Measurements from ENCODE around the gene UTP11. TPM values are rescaled to one million over a fixed set of nuclear protein-coding genes. Genes with fewer than 3 reads are reported as not detected.

UTP11 gene
- total and polyA plus RNA-seq, 2 experiments from 2014 or later, result 37.1 to 51.0 TPM

GRCh38 chr1:38046333-38046883, 33.9 kb downstream of the UTP11 start, which contains the start of gene POU3F1:
Gene POU3F1, minus strand, starts transcription at chr1:38046793. Its CDS starts 50 bp downstream, at chr1:38046743.
- in situ Hi-C loops (cut with MboI), result no loop called here
- peaks cover 48% of the 10 kb centered on the region for H3K27me3 ChIP-seq (replicated peaks; ENCODE audit: insufficient read depth)
- WGBS, 2 experiments (ENCODE audit: low coverage in 1 of 2, low lambda C conversion rate in 2 of 2, missing lambda C conversion rate in 2 of 2), result 1 to 2% methylated on average over 35 to 44 of the region's 92 CpGs

GRCh38 chr1:38046884-38047602, 34.5 kb downstream of the UTP11 start:
- Histone ChIP-seq H3K4me3 (peak overlapping the region; percentile 73), H3K4me1 (ENCODE audit: insufficient read depth) (no peaks in the 10 kb centered on the region), H4K20me1 (ENCODE audit: insufficient read depth) (no peaks in the 10 kb centered on the region), H3K27ac (no peak overlapping the region), H3F3A (ENCODE audit: insufficient read depth) (no peaks in the 10 kb centered on the region), H3K9me2 (ENCODE audit: insufficient read depth) (no peaks in the 10 kb centered on the region), H3K9ac (no peak overlapping the region), H3K9me3 (ENCODE audit: low read depth) (no peaks in the 10 kb centered on the region), H3K36me3 (ENCODE audit: low read depth) (no peaks in the 10 kb centered on the region), H2AFZ (peak overlapping the region; percentile 78), H3K79me2 (ENCODE audit: insufficient read depth) (no peaks in the 10 kb centered on the region), H3K4me2 (ENCODE audit: unreplicated experiment) (peak overlapping the region; percentile 72), H3K27me3 (replicated peaks; ENCODE audit: insufficient read depth) (peaks cover 43% of the 10 kb centered on the region)
- DNase-seq, result peak; percentile 80
- in situ Hi-C loops (cut with MboI), result no loop called here
- WGBS, 2 experiments (ENCODE audit: low coverage in 1 of 2, low lambda C conversion rate in 2 of 2, missing lambda C conversion rate in 2 of 2), result 0 to 2% methylated on average over 46 to 81 of the region's 99 CpGs
- TF ChIP-seq EZH2 (IDR thresholded peaks at IDR 0.05; ENCODE audit: insufficient read depth, poor library complexity, severe bottlenecking), result no peak
- no peak for TF ChIP-seq EZH2phosphoT487 (IDR thresholded peaks at IDR 0.05; ENCODE audit: insufficient read depth, low read depth)

More at GRCh38 chr1:38046333-38046883, 33.9 kb downstream of the UTP11 start, which contains the start of gene POU3F1:
- Histone ChIP-seq H3K79me2 (ENCODE audit: insufficient read depth) (no peaks in the 10 kb centered on the region), H3K9me3 (ENCODE audit: low read depth) (no peaks in the 10 kb centered on the region), H3K4me2 (ENCODE audit: unreplicated experiment) (peak within 1 kb of the TSS; percentile 72), H3K4me3 (peak within 1 kb of the TSS; percentile 73), H3K9me2 (ENCODE audit: insufficient read depth) (no peaks in the 10 kb centered on the region), H3F3A (ENCODE audit: insufficient read depth) (no peaks in the 10 kb centered on the region), H3K36me3 (ENCODE audit: low read depth) (no peaks in the 10 kb centered on the region), H3K27ac (no peak within 1 kb of the TSS), H2AFZ (peak within 1 kb of the TSS; percentile 78), H3K9ac (no peak within 1 kb of the TSS), H3K4me1 (ENCODE audit: insufficient read depth) (no peaks in the 10 kb centered on the region), H4K20me1 (ENCODE audit: insufficient read depth) (no peaks in the 10 kb centered on the region)
- TF ChIP-seq EZH2phosphoT487 (IDR thresholded peaks at IDR 0.05; ENCODE audit: insufficient read depth, low read depth) (no peak), EZH2 (IDR thresholded peaks at IDR 0.05; ENCODE audit: insufficient read depth, poor library complexity, severe bottlenecking) (no peak)
- no peak for DNase-seq

- H3K4me3 ChIP-seq, result peak overlapping the region; percentile 73
- H3K4me1 ChIP-seq (ENCODE audit: insufficient read depth), result no peaks in the 10 kb centered on the region
- H3K79me2 ChIP-seq (ENCODE audit: insufficient read depth), result no peaks in the 10 kb centered on the region
- H2AFZ ChIP-seq, result peak overlapping the region; percentile 78
- H3K36me3 ChIP-seq (ENCODE audit: low read depth), result no peaks in the 10 kb centered on the region
- TF ChIP-seq EZH2phosphoT487 (IDR thresholded peaks at IDR 0.05; ENCODE audit: insufficient read depth, low read depth) (no peak), EZH2 (IDR thresholded peaks at IDR 0.05; ENCODE audit: insufficient read depth, poor library complexity, severe bottlenecking) (no peak)
- in situ Hi-C loops (cut with MboI), result no loop called here
- peak; percentile 66 for DNase-seq
- H4K20me1 ChIP-seq (ENCODE audit: insufficient read depth), result no peaks in the 10 kb centered on the region
- peak overlapping the region; percentile 72 for H3K4me2 ChIP-seq (ENCODE audit: unreplicated experiment)
- no peaks in the 10 kb centered on the region for H3F3A ChIP-seq (ENCODE audit: insufficient read depth)
- H3K27me3 ChIP-seq (replicated peaks; ENCODE audit: insufficient read depth), result peaks cover 43% of the 10 kb centered on the region
- H3K9me3 ChIP-seq (ENCODE audit: low read depth), result no peaks in the 10 kb centered on the region
- WGBS, 2 experiments (ENCODE audit: low coverage in 1 of 2, low lambda C conversion rate in 2 of 2, missing lambda C conversion rate in 2 of 2), result 5 to 6% methylated on average over 31 to 34 of the region's 34 CpGs
- H3K9ac ChIP-seq, result no peak overlapping the region
- H3K9me2 ChIP-seq (ENCODE audit: insufficient read depth), result no peaks in the 10 kb centered on the region
- H3K27ac ChIP-seq, result no peak overlapping the region
These were observed 35.1 kb downstream of the UTP11 start for GRCh38 chr1:38047603-38048141.

- 44% methylated on average over 11 to 13 of the region's 13 CpGs for WGBS, 2 experiments (ENCODE audit: low coverage in 1 of 2, low lambda C conversion rate in 2 of 2, missing lambda C conversion rate in 2 of 2)
- Histone ChIP-seq H3K27me3 (replicated peaks; ENCODE audit: insufficient read depth) (peaks cover 28% of the 10 kb centered on the region), H4K20me1 (ENCODE audit: insufficient read depth) (no peaks in the 10 kb centered on the region), H3K36me3 (ENCODE audit: low read depth) (no peaks in the 10 kb centered on the region), H2AFZ (no peak overlapping the region), H3K79me2 (ENCODE audit: insufficient read depth) (no peaks in the 10 kb centered on the region), H3K9me3 (ENCODE audit: low read depth) (no peaks in the 10 kb centered on the region), H3K9ac (no peak overlapping the region), H3K4me3 (no peak overlapping the region), H3K27ac (no peak overlapping the region), H3K4me2 (ENCODE audit: unreplicated experiment) (no peak overlapping the region), H3F3A (ENCODE audit: insufficient read depth) (no peaks in the 10 kb centered on the region), H3K4me1 (ENCODE audit: insufficient read depth) (no peaks in the 10 kb centered on the region), H3K9me2 (ENCODE audit: insufficient read depth) (no peaks in the 10 kb centered on the region)
- TF ChIP-seq EZH2 (IDR thresholded peaks at IDR 0.05; ENCODE audit: insufficient read depth, poor library complexity, severe bottlenecking) (no peak), EZH2phosphoT487 (IDR thresholded peaks at IDR 0.05; ENCODE audit: insufficient read depth, low read depth) (no peak)
- no peak for DNase-seq
- in situ Hi-C loops (cut with MboI), result no loop called here
These were observed 38.0 kb downstream of the UTP11 start for GRCh38 chr1:38050397-38051078.

Data from GM23248 (cell line).